Measurements from ENCODE around the gene GEMIN5.

DNA sequence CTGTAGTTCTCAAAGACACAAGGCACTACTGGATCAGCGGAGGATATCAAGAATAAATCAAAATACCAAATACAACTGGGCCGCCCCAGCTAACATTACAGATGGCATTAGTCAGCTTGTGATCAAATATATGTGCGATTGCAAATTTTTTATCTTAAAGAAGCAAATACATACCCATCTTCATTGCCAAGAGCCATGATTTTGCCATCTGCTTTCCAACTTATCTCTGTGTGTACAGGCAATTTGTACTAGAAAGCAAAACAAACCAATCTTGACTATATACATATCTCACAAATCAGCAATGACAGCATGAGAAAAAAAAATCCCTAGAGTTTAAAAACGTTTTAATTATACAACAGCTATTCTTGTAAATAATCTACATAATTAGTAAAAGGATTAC, 20.3 kb downstream of the GEMIN5 start:
- TF ChIP-seq CTCF (conservative IDR thresholded peaks at IDR 0.05; ENCODE audit: low read depth, low read length) = no peak
- TF ChIP-seq POLR2A (IDR thresholded peaks at IDR 0.05; ENCODE audit: low read depth, low read length) = no peak
- no peak for TF ChIP-seq RFX5 (IDR thresholded peaks at IDR 0.05; ENCODE audit: low read depth, low read length)
- TF ChIP-seq MXI1 (IDR thresholded peaks at IDR 0.05; ENCODE audit: borderline replicate concordance, low read depth, low read length) = no peak
- TF ChIP-seq SMC3 (IDR thresholded peaks at IDR 0.05; ENCODE audit: low read depth, low read length) = no peak
- TF ChIP-seq FOS (IDR thresholded peaks at IDR 0.05; ENCODE audit: low read depth, low read length) = no peak
- TF ChIP-seq, protein P1, sequence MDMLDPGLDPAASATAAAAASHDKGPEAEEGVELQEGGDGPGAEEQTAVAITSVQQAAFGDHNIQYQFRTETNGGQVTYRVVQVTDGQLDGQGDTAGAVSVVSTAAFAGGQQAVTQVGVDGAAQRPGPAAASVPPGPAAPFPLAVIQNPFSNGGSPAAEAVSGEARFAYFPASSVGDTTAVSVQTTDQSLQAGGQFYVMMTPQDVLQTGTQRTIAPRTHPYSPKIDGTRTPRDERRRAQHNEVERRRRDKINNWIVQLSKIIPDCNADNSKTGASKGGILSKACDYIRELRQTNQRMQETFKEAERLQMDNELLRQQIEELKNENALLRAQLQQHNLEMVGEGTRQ (IDR thresholded peaks at IDR 0.05; ENCODE audit: low read depth, low read length) = no peak

All from IMR-90 (cell line).